GM12891 (cell line): ENCODE measurements around the gene ERGIC3.
A peak's percentile ranks its signal among the peaks of the same experiment; 100 is the strongest.
"Not testable (repeated sequence)": the region's sequence is repeated elsewhere in the genome, so short reads cannot be mapped to it uniquely, and the experiment has no call there.

ENCODE experiments used
- DNase-seq: peaks from one replicate; pipeline ENCODE4 v3.0.0; 2011; ENCODE audit warnings: low spot score; ENCODE audit not compliant: insufficient read length
- FAIRE-seq: peaks from 2 replicates; lab custom pipeline; 2011; peaks lifted over from hg19 to GRCh38; lab: Jason Lieb, UNC
- PAX5 ChIP-seq: IDR thresholded peaks from 2 replicates; pipeline ENCODE4 v1.6.1; 2011; ENCODE audit warnings: low read length, moderate library complexity, mild to moderate bottlenecking; ENCODE audit not compliant: insufficient read depth, severe bottlenecking
- POLR2A ChIP-seq: IDR thresholded peaks from 2 replicates; pipeline ENCODE4 v1.6.1; 2011; ENCODE audit warnings: low read depth, low read length, control low read depth
- POLR2AphosphoS5 ChIP-seq: IDR thresholded peaks from 2 replicates; pipeline ENCODE4 v1.6.1; 2011; ENCODE audit warnings: low read depth, low read length, control low read depth
- POU2F2 ChIP-seq: IDR thresholded peaks from 2 replicates; pipeline ENCODE4 v1.6.1; 2011; ENCODE audit warnings: low read depth, mild to moderate bottlenecking, control low read depth, low read length, moderate library complexity
- SPI1 ChIP-seq: IDR thresholded peaks from 2 replicates; pipeline ENCODE4 v1.6.1; 2011; ENCODE audit warnings: low read depth, low read length, control low read depth
- TAF1 ChIP-seq: IDR thresholded peaks from 2 replicates; pipeline ENCODE4 v1.6.1; 2011; ENCODE audit warnings: low read depth, low read length, control low read depth

ERGIC3 gene

GRCh38 chr20:35546127-35546526 is 4.2 kb downstream of the ERGIC3 start:
- no peak for FAIRE-seq
- DNase-seq: no peak
- TF ChIP-seq SPI1 (0 out of 2 replicates have a peak, but pooled peaks have one; percentile 4), POU2F2 (no peak)

GRCh38 chr20:35547329-35547728 is 5.5 kb downstream of the ERGIC3 start:
- FAIRE-seq (no peak), DNase-seq (no peak)
- TF ChIP-seq SPI1 (no peak), PAX5 (no peak), POLR2A (no peak), TAF1 (no peak), POU2F2 (no peak), POLR2AphosphoS5 (no peak)

- DNase-seq (no peak), FAIRE-seq (no peak)
These were observed 9.6 kb downstream of the ERGIC3 start for GRCh38 chr20:35551503-35551902.

DNA sequence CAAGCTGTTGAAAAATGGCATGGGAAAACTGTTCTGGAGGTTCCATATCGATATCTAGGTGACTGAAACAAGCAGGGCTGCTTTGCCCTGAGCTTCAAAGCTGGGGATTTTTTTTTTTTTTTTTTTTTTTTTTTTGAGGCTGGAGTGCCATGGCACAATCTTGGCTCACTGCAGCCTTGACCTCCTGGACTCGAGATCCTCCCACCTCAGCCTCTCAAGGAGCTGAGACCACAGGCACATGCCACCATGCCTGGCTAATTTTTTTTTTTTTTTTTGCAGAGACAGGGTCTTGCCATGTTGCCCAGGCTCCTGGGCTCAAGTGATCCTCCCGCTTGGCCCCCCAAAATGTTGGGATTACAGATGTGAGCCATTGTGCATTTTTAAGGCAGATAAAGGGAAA is 11.0 kb downstream of the ERGIC3 start:
- TF ChIP-seq POLR2A (no peak), TAF1 (no peak), POU2F2 (no peak), PAX5 (no peak), POLR2AphosphoS5 (no peak), SPI1 (no peak)
- FAIRE-seq (no peak), DNase-seq (no peak)

More at GRCh38 chr20:35551503-35551902, 9.6 kb downstream of the ERGIC3 start:
- no peak for TF ChIP-seq POLR2A
- TF ChIP-seq SPI1: no peak
- TF ChIP-seq POU2F2: no peak
- no peak for TF ChIP-seq TAF1
- no peak for TF ChIP-seq POLR2AphosphoS5
- no peak for TF ChIP-seq PAX5

- FAIRE-seq: not testable (repeated sequence)
These were observed 13.6 kb downstream of the ERGIC3 start for GRCh38 chr20:35555461-35555860.

DNA sequence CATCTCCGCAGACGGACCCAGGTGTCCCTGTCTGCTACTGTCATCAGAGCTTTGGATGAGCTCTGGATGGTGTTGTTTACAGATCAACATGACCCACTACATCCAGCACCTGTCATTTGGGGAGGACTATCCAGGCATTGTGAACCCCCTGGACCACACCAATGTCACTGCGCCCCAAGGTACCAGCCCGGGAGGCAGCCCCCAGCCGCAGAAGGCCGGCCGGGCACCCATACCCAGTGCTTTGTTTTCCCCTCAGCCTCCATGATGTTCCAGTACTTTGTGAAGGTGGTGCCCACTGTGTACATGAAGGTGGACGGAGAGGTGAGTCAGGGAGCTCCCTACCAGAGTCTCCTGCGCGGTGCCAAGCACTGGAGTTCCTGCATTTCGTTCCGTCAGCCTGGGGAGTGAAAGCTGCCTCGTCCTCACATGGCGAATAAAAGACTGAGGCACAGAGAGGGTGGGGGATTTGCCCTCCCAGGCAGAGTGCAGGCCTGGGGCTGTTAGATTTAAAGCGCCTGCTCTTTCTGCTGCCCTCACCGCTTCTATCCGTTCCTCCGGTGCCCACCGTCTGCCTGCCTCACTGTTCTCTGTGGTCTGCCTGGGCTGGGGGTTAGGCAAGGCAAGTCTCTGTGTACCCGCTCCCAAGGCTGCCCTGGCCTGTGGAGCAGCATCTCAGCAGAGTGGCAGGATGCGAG is 14.2 kb downstream of the ERGIC3 start:
- TF ChIP-seq POLR2A: no peak
- no peak for TF ChIP-seq POLR2AphosphoS5
- TF ChIP-seq POU2F2: no peak
- TF ChIP-seq TAF1: no peak
- TF ChIP-seq SPI1: no peak
- no peak for TF ChIP-seq PAX5
- no peak for FAIRE-seq
- DNase-seq: no peak

More at GRCh38 chr20:35555461-35555860, 13.6 kb downstream of the ERGIC3 start:
- not testable (repeated sequence) for DNase-seq

GRCh38 chr20:35556871-35557270 is 15.0 kb downstream of the ERGIC3 start:
- FAIRE-seq (no peak), DNase-seq (no peak)
- no peak for TF ChIP-seq POU2F2
- no peak for TF ChIP-seq SPI1
- TF ChIP-seq POLR2A: no peak
- no peak for TF ChIP-seq TAF1
- no peak for TF ChIP-seq PAX5
- no peak for TF ChIP-seq POLR2AphosphoS5

GRCh38 chr20:35558451-35558850 is 16.6 kb downstream of the ERGIC3 start:
- no peak for DNase-seq
- no peak for TF ChIP-seq TAF1
- TF ChIP-seq PAX5: no peak
- TF ChIP-seq SPI1: no peak
- TF ChIP-seq POU2F2: no peak
- no peak for TF ChIP-seq POLR2A
- no peak for TF ChIP-seq POLR2AphosphoS5
- FAIRE-seq: no peak

DNA sequence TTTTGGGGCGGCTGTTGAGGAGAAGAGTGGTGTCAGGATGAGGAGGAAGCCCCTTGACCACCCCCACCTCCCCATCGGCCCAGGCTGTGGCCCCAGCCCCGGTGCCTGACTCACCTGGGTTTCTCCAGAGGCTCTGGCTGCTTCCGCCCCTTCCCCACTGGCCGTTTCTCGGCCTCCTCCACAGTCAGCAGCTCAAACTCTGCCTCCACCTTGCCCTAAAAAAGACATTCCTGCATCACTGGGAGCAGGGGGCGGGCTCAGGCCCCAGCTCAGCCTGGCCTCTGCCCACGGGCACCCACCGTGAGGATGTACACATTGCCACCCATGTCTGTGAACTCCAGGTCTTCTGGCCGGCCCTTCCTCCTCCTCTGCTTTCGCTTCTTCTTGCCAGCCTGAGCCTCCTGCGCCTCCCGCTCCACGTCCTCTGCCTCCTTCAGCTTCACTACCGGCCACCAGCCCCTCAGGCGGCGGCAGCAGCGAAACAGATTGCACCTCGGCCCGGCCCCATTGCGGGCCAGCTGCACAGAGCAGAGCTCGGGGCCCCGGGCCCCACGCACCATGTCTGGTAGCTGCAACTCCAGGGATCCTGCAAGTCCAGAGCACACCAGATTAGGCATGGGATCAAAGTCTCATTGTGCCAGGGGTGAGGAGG is 17.3 kb downstream of the ERGIC3 start:
- no peak for TF ChIP-seq PAX5
- TF ChIP-seq POLR2A: no peak
- TF ChIP-seq SPI1: no peak
- no peak for TF ChIP-seq TAF1
- no peak for TF ChIP-seq POLR2AphosphoS5
- no peak for TF ChIP-seq POU2F2
- DNase-seq (no peak), FAIRE-seq (no peak)

- DNase-seq: no peak
- no peak for FAIRE-seq
- no peak for TF ChIP-seq POU2F2
- no peak for TF ChIP-seq SPI1
- no peak for TF ChIP-seq TAF1
- TF ChIP-seq POLR2A: no peak
- TF ChIP-seq POLR2AphosphoS5: no peak
- no peak for TF ChIP-seq PAX5
These were observed 18.2 kb downstream of the ERGIC3 start for GRCh38 chr20:35560105-35560511.
